Naive thymus-derived CD4-positive, alpha-beta T cell (primary cell): Measurements from ENCODE around the gene PROM1. TPM values are rescaled to one million over a fixed set of nuclear protein-coding genes. Genes with fewer than 3 reads are reported as not detected.

Experiments
- ATAC-seq: fragments of 150-1000 bp; cut with Tn5 transposase; 2 replicates; pipeline ENCODE4 v1.10.0; 2021; ENCODE audit warnings: mild to moderate bottlenecking, moderate library complexity
- CTCF ChIA-PET: fragments of 350-600 bp; sonication (Branson Sonifier 250); formaldehyde crosslinking; loops from one replicate; lab custom pipeline; 2021; ENCODE audit warnings: antibody characterized with exemption; lab: Charles Lee
- POLR2A ChIA-PET: fragments of 350-600 bp; sonication (Branson Sonifier 250); formaldehyde crosslinking; loops from one replicate; lab custom pipeline; 2021; ENCODE audit warnings: antibody characterized with exemption, inconsistent platforms; lab: Charles Lee
- DNase-seq, 9 donors: peaks; one replicate each; pipeline versions ENCODE4 v3.0.0 to v3.0.0-alpha.2; 2020 to 2022; ENCODE audit warnings: mixed read lengths in 1 of 9
- H3K27ac ChIP-seq: one replicate; pipeline ENCODE4 v1.7.0; 2013; ENCODE audit warnings: mild to moderate bottlenecking, low read depth, low read length, moderate library complexity
- H3K27me3 ChIP-seq, 2 donors: one replicate each; pipeline ENCODE4 v1.7.0; 2013; ENCODE audit warnings: low read length in 2 of 2, mild to moderate bottlenecking in 2 of 2, moderate library complexity in 2 of 2; ENCODE audit not compliant: control insufficient read depth in 2 of 2, insufficient read depth in 2 of 2
- H3K36me3 ChIP-seq, 3 experiments: 1 replicate in 2 of 3; 2 replicates in 1 of 3; pipeline ENCODE4 v1.7.0; 2013; ENCODE audit warnings: low read length in 3 of 3, mild to moderate bottlenecking in 3 of 3, moderate library complexity in 1 of 3; ENCODE audit not compliant: insufficient read depth in 3 of 3, control insufficient read depth in 2 of 3
- H3K4me1 ChIP-seq, 2 donors: one replicate each; pipeline ENCODE4 v1.7.0; 2013; ENCODE audit warnings: low read length in 2 of 2, mild to moderate bottlenecking in 2 of 2, moderate library complexity in 1 of 2; ENCODE audit not compliant: control insufficient read depth in 2 of 2, insufficient read depth in 2 of 2
- H3K4me3 ChIP-seq: 2 replicates; pipeline ENCODE4 v1.7.0; 2013; ENCODE audit warnings: mild to moderate bottlenecking, low read length
- H3K9me3 ChIP-seq, 3 experiments: 1 replicate in 2 of 3; 2 replicates in 1 of 3; pipeline ENCODE4 v1.7.0; 2013; ENCODE audit warnings: low read length in 3 of 3; ENCODE audit not compliant: control insufficient read depth in 2 of 3
- H3K27ac Mint-ChIP-seq, 9 donors: one replicate each; pipeline ENCODE4 v1.8.0; 2020 to 2022; ENCODE audit warnings: mixed read lengths in 9 of 9, mild to moderate bottlenecking in 8 of 9, moderate library complexity in 5 of 9, inconsistent platforms in 2 of 9
- H3K27me3 Mint-ChIP-seq, 5 donors: one replicate each; pipeline ENCODE4 v1.8.0; 2021 to 2022; ENCODE audit warnings: mixed read lengths in 5 of 5, mild to moderate bottlenecking in 1 of 5
- H3K36me3 Mint-ChIP-seq, 5 donors: one replicate each; pipeline ENCODE4 v1.8.0; 2020 to 2022; ENCODE audit warnings: mixed read lengths in 5 of 5, mild to moderate bottlenecking in 3 of 5, inconsistent platforms in 1 of 5
- H3K4me1 Mint-ChIP-seq, 7 donors: one replicate each; pipeline ENCODE4 v1.8.0; 2020 to 2022; ENCODE audit warnings: mixed read lengths in 7 of 7, mild to moderate bottlenecking in 3 of 7, inconsistent platforms in 1 of 7
- H3K4me3 Mint-ChIP-seq, 10 donors: one replicate each; pipeline ENCODE4 v1.8.0; 2020 to 2022; ENCODE audit warnings: mild to moderate bottlenecking in 10 of 10, mixed read lengths in 10 of 10, moderate library complexity in 6 of 10, inconsistent platforms in 2 of 10
- H3K9me3 Mint-ChIP-seq, 11 donors: one replicate each; pipeline ENCODE4 v1.8.0; 2020 to 2022; ENCODE audit warnings: mixed read lengths in 11 of 11, mild to moderate bottlenecking in 4 of 11, inconsistent platforms in 1 of 11, moderate library complexity in 1 of 11
- intact Hi-C, 2 donors: fragments of 100-400 bp; cut with micrococcal nuclease; formaldehyde crosslinking; loops; one replicate each; pipeline ENCODE4 v1.15.1; 2023
- polyA plus RNA-seq, 2 donors: library from polyadenylated mRNA; unstranded; fragments of 300-500 nt; fragmentation: Illumina TruSeq; gene quantifications; one replicate each; pipeline ENCODE4 v1.2.3, GENCODE V29; 2021
- total RNA-seq, 6 experiments: library from RNA in 5 of 6; stranded (reverse) in 5 of 6; gene quantifications; 1 replicate in 5 of 6; 2 replicates in 1 of 6; pipeline ENCODE4 v1.2.3 and lab custom pipeline; 2021 to 2026

Gene PROM1
- total and polyA plus RNA-seq, 7 experiments from 2014 or later: 0.13 to 2.6 TPM; not detected in 5

- CTCF ChIA-PET: no interaction called here
- H3K4me1 ChIP-seq: no peaks in the 10 kb centered on the region
- no peak overlapping the region for H3K4me3 Mint-ChIP-seq
- H3K27ac Mint-ChIP-seq: no peak overlapping the region
- ATAC-seq (no peak), DNase-seq (no peak)
- H3K27me3 Mint-ChIP-seq: peaks cover 0 to 20% (median 15%) of the 10 kb centered on the region in 5 donors
- intact Hi-C loops: no loop called here
- H3K4me1 Mint-ChIP-seq: peaks cover 0 to 7% (median 0%) of the 10 kb centered on the region in 7 donors
- no peaks in the 10 kb centered on the region for H3K27me3 ChIP-seq
- H3K27ac ChIP-seq: no peak overlapping the region
- H3K9me3 ChIP-seq: no peaks in the 10 kb centered on the region
- no peaks in the 10 kb centered on the region for H3K36me3 ChIP-seq
- POLR2A ChIA-PET: no interaction called here
- H3K9me3 Mint-ChIP-seq: no peaks in the 10 kb centered on the region
- H3K4me3 ChIP-seq: no peak overlapping the region
- H3K36me3 Mint-ChIP-seq: no peaks in the 10 kb centered on the region
These were observed 157.3 kb downstream of the PROM1 start for GRCh38 chr4:15926486-15926885.

- H3K4me3 Mint-ChIP-seq: no peak overlapping the region
- H3K27me3 Mint-ChIP-seq: peaks cover 0 to 19% (median 14%) of the 10 kb centered on the region in 5 donors
- no peak overlapping the region for H3K27ac Mint-ChIP-seq
- intact Hi-C loops: no loop called here
- ChIA-PET POLR2A (no interaction called here), CTCF (no interaction called here)
- DNase-seq (no peak), ATAC-seq (no peak)
- H3K9me3 ChIP-seq: no peaks in the 10 kb centered on the region
- peaks cover 0 to 7% (median 0%) of the 10 kb centered on the region in 7 donors for H3K4me1 Mint-ChIP-seq
- H3K36me3 Mint-ChIP-seq: no peaks in the 10 kb centered on the region
- no peaks in the 10 kb centered on the region for H3K36me3 ChIP-seq
- no peak overlapping the region for H3K4me3 ChIP-seq
- H3K4me1 ChIP-seq: no peaks in the 10 kb centered on the region
- H3K27ac ChIP-seq: no peak overlapping the region
- no peaks in the 10 kb centered on the region for H3K9me3 Mint-ChIP-seq
- no peaks in the 10 kb centered on the region for H3K27me3 ChIP-seq
These were observed 158.0 kb downstream of the PROM1 start for GRCh38 chr4:15925830-15926229.

DNA sequence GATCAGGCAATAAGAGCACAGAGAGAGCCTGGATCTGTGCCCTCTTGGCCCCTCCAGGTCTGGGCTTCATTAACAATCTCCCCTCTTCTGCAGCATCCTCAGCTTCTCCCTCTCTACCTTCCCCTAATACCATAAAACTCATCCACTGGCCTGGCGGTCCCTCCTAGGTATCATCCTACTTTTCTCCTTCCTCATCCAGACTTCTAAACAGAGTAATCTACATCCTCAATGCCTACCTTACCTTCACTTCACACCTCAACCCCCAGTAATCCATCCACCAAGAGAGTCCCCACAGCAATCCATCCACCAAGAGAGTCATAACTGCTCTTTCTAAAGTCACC, 162.3 kb downstream of the PROM1 start:
- ChIA-PET POLR2A (no interaction called here), CTCF (no interaction called here)
- Mint-ChIP-seq H3K36me3 (no peaks in the 10 kb centered on the region), H3K4me3 (no peak overlapping the region), H3K9me3 (no peaks in the 10 kb centered on the region), H3K4me1 (peaks cover 0 to 7% (median 0%) of the 10 kb centered on the region in 7 donors), H3K27me3 (peaks cover 17 to 28% (median 20%) of the 10 kb centered on the region in 5 donors), H3K27ac (no peak overlapping the region)
- no peak overlapping the region for H3K27ac ChIP-seq
- no peaks in the 10 kb centered on the region for H3K9me3 ChIP-seq
- H3K4me1 ChIP-seq: no peaks in the 10 kb centered on the region
- no peaks in the 10 kb centered on the region for H3K27me3 ChIP-seq
- no peak overlapping the region for H3K4me3 ChIP-seq
- DNase-seq: no peak
- intact Hi-C loops: no loop called here
- no peak for ATAC-seq
- H3K36me3 ChIP-seq: no peaks in the 10 kb centered on the region

GRCh38 chr4:15920723-15921591, 162.9 kb downstream of the PROM1 start:
- no peak overlapping the region for H3K4me3 Mint-ChIP-seq
- no peak for ATAC-seq
- no peaks in the 10 kb centered on the region for H3K4me1 ChIP-seq

GRCh38 chr4:15918484-15919129, 165.2 kb downstream of the PROM1 start:
- ATAC-seq (no peak), DNase-seq (no peak)
- no peak overlapping the region for H3K4me3 ChIP-seq
- no peaks in the 10 kb centered on the region for H3K9me3 ChIP-seq
- no peaks in the 10 kb centered on the region for H3K36me3 Mint-ChIP-seq
- H3K27ac ChIP-seq: no peak overlapping the region
- intact Hi-C loops: no loop called here
- H3K4me3 Mint-ChIP-seq: no peak overlapping the region
- CTCF ChIA-PET: interaction anchor here (0.5 kb wide), 1 partner anchor 387 kb away, joined by 4 read pairs; no protein-coding TSS in a partner anchor
- no peaks in the 10 kb centered on the region for H3K27me3 ChIP-seq
- no peaks in the 10 kb centered on the region for H3K4me1 ChIP-seq
- H3K4me1 Mint-ChIP-seq: peaks cover 0 to 2% (median 0%) of the 10 kb centered on the region in 7 donors
- POLR2A ChIA-PET: no interaction called here
- peaks cover 0 to 9% (median 4%) of the 10 kb centered on the region in 11 donors for H3K9me3 Mint-ChIP-seq
- H3K27me3 Mint-ChIP-seq: peaks cover 12 to 21% (median 14%) of the 10 kb centered on the region in 5 donors
- H3K36me3 ChIP-seq: no peaks in the 10 kb centered on the region
- H3K27ac Mint-ChIP-seq: no peak overlapping the region

More at GRCh38 chr4:15920723-15921591, 162.9 kb downstream of the PROM1 start:
- Histone ChIP-seq H3K27me3 (no peaks in the 10 kb centered on the region), H3K4me3 (no peak overlapping the region), H3K9me3 (no peaks in the 10 kb centered on the region), H3K27ac (no peak overlapping the region), H3K36me3 (no peaks in the 10 kb centered on the region)
- Mint-ChIP-seq H3K36me3 (no peaks in the 10 kb centered on the region), H3K27me3 (peaks cover 17 to 28% (median 20%) of the 10 kb centered on the region in 5 donors), H3K4me1 (peaks cover 0 to 7% (median 0%) of the 10 kb centered on the region in 7 donors), H3K9me3 (peaks cover 0 to 3% (median 2%) of the 10 kb centered on the region in 11 donors), H3K27ac (no peak overlapping the region)
- ChIA-PET CTCF (no interaction called here), POLR2A (no interaction called here)
- no peak for DNase-seq
- intact Hi-C loops: no loop called here
